ENCODE data around the gene KCNIP3.

The KCNIP3 gene

DNA sequence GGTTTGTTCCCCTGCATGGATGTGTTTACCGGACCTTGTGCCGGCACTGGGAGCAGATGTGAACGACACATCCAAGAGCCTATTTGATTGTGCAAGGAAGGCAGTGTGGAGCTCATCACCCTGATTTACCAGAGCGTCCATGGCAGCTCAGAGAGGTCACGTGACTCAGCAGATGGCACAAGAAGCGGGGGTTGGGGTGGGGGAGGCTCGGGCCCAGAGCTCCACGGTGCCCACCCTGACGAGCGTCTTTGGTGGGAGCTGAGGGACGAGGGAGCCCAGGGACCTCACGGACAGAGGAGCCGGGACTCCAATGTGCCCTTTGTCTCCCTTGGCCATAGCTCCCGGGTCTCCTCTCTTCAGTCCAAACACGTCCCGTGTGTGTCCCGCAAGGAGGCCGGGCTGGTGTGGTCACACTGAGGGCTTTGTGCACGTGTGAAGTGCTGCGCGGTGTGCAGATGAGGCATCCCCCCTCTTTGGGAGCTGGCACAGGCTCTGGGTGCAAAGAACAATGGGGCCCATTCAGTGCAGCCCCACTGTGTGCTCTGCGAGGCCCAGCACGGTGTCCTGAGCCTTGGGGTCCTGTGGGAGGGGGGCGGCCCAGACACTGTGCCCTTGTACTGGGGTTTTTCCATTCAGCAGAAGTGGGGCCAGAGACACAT lies 15.5 kb downstream of the KCNIP3 start:
- ATAC-seq = no peak
- TF ChIP-seq OSR1 (CRISPR knock-in tag; IDR thresholded peaks at IDR 0.05) = no peak
- TF ChIP-seq, protein P1, sequence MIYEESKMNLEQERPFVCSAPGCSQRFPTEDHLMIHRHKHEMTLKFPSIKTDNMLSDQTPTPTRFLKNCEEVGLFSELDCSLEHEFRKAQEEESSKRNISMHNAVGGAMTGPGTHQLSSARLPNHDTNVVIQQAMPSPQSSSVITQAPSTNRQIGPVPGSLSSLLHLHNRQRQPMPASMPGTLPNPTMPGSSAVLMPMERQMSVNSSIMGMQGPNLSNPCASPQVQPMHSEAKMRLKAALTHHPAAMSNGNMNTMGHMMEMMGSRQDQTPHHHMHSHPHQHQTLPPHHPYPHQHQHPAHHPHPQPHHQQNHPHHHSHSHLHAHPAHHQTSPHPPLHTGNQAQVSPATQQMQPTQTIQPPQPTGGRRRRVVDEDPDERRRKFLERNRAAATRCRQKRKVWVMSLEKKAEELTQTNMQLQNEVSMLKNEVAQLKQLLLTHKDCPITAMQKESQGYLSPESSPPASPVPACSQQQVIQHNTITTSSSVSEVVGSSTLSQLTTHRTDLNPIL (CRISPR knock-in tag; IDR thresholded peaks at IDR 0.05; ENCODE audit: low read depth) = no peak
- TF ChIP-seq, protein P2, sequence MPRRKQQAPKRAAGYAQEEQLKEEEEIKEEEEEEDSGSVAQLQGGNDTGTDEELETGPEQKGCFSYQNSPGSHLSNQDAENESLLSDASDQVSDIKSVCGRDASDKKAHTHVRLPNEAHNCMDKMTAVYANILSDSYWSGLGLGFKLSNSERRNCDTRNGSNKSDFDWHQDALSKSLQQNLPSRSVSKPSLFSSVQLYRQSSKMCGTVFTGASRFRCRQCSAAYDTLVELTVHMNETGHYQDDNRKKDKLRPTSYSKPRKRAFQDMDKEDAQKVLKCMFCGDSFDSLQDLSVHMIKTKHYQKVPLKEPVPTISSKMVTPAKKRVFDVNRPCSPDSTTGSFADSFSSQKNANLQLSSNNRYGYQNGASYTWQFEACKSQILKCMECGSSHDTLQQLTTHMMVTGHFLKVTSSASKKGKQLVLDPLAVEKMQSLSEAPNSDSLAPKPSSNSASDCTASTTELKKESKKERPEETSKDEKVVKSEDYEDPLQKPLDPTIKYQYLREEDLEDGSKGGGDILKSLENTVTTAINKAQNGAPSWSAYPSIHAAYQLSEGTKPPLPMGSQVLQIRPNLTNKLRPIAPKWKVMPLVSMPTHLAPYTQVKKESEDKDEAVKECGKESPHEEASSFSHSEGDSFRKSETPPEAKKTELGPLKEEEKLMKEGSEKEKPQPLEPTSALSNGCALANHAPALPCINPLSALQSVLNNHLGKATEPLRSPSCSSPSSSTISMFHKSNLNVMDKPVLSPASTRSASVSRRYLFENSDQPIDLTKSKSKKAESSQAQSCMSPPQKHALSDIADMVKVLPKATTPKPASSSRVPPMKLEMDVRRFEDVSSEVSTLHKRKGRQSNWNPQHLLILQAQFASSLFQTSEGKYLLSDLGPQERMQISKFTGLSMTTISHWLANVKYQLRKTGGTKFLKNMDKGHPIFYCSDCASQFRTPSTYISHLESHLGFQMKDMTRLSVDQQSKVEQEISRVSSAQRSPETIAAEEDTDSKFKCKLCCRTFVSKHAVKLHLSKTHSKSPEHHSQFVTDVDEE (CRISPR knock-in tag; IDR thresholded peaks at IDR 0.05) = no peak
- TF ChIP-seq ZNF70 (CRISPR knock-in tag; IDR thresholded peaks at IDR 0.05) = no peak
- TF ChIP-seq BACH2 (CRISPR knock-in tag; IDR thresholded peaks at IDR 0.05; ENCODE audit: borderline replicate concordance) = no peak
- TF ChIP-seq, protein P3, sequence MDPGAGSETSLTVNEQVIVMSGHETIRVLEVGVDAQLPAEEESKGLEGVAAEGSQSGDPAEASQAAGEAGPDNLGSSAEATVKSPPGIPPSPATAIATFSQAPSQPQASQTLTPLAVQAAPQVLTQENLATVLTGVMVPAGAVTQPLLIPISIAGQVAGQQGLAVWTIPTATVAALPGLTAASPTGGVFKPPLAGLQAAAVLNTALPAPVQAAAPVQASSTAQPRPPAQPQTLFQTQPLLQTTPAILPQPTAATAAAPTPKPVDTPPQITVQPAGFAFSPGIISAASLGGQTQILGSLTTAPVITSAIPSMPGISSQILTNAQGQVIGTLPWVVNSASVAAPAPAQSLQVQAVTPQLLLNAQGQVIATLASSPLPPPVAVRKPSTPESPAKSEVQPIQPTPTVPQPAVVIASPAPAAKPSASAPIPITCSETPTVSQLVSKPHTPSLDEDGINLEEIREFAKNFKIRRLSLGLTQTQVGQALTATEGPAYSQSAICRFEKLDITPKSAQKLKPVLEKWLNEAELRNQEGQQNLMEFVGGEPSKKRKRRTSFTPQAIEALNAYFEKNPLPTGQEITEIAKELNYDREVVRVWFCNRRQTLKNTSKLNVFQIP (CRISPR knock-in tag; IDR thresholded peaks at IDR 0.05; ENCODE audit: borderline replicate concordance, low read depth) = no peak
- TF ChIP-seq ESRRG (CRISPR knock-in tag; IDR thresholded peaks at IDR 0.05) = no peak
- no peak for TF ChIP-seq PPARA (CRISPR knock-in tag; IDR thresholded peaks at IDR 0.05; ENCODE audit: borderline replicate concordance)
- TF ChIP-seq RARB (CRISPR knock-in tag; IDR thresholded peaks at IDR 0.05) = no peak
- TF ChIP-seq TCF4 (CRISPR knock-in tag; IDR thresholded peaks at IDR 0.05; ENCODE audit: borderline replicate concordance) = no peak
- TF ChIP-seq, protein P4, sequence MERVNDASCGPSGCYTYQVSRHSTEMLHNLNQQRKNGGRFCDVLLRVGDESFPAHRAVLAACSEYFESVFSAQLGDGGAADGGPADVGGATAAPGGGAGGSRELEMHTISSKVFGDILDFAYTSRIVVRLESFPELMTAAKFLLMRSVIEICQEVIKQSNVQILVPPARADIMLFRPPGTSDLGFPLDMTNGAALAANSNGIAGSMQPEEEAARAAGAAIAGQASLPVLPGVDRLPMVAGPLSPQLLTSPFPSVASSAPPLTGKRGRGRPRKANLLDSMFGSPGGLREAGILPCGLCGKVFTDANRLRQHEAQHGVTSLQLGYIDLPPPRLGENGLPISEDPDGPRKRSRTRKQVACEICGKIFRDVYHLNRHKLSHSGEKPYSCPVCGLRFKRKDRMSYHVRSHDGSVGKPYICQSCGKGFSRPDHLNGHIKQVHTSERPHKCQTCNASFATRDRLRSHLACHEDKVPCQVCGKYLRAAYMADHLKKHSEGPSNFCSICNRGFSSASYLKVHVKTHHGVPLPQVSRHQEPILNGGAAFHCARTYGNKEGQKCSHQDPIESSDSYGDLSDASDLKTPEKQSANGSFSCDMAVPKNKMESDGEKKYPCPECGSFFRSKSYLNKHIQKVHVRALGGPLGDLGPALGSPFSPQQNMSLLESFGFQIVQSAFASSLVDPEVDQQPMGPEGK (CRISPR knock-in tag; IDR thresholded peaks at IDR 0.05; ENCODE audit: borderline replicate concordance) = no peak
- TF ChIP-seq, protein P5, sequence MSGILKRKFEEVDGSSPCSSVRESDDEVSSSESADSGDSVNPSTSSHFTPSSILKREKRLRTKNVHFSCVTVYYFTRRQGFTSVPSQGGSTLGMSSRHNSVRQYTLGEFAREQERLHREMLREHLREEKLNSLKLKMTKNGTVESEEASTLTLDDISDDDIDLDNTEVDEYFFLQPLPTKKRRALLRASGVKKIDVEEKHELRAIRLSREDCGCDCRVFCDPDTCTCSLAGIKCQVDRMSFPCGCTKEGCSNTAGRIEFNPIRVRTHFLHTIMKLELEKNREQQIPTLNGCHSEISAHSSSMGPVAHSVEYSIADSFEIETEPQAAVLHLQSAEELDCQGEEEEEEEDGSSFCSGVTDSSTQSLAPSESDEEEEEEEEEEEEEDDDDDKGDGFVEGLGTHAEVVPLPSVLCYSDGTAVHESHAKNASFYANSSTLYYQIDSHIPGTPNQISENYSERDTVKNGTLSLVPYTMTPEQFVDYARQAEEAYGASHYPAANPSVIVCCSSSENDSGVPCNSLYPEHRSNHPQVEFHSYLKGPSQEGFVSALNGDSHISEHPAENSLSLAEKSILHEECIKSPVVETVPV (CRISPR knock-in tag; IDR thresholded peaks at IDR 0.05) = no peak
- TF ChIP-seq ZNF8 (CRISPR knock-in tag; IDR thresholded peaks at IDR 0.05) = no peak

DNA sequence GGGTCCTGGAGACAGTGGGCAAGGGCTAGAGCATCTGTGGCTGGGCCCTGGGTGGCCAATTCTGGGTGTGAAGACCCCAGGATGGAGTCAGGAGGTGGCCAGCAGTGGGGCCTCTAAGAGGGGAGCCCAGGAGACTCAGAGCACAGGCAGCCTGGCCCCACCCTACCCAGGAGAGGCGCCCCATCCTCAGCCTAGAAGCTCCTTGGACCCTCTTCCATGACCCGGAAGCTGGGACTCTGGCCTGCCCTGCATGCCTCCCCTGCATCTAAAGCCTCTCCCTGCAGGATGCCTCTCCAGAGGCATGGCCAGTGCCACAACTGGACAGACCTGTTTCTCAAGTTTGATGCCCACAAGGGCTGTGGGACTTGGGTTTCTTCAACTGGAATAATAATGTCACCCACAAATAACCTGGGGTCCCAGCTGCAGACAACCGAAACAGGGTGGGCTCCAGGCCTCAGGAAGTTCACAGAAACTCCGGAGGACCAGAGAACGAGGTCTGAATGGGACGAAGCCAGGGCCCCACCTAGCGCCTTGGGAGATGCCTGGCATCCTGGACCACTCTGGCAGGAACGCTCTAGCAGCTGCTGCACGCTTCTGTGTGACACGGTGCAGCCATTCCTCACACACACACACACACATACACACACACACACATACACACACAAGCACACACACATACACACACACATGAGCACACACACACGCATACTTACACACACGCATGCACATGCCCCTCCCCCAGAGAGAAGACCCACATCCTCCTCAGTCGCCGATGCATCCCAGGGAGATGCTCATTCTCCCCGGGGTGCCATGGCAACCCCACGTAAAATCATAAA lies 16.4 kb downstream of the KCNIP3 start:
- ATAC-seq = no peak
- TF ChIP-seq ZFP3 (CRISPR knock-in tag; IDR thresholded peaks at IDR 0.05) = no peak
- TF ChIP-seq, protein P3 (CRISPR knock-in tag; IDR thresholded peaks at IDR 0.05; ENCODE audit: borderline replicate concordance, low read depth) = no peak
- TF ChIP-seq, protein P1 (CRISPR knock-in tag; IDR thresholded peaks at IDR 0.05; ENCODE audit: low read depth) = no peak
- no peak for TF ChIP-seq RARB (CRISPR knock-in tag; IDR thresholded peaks at IDR 0.05)
- no peak for TF ChIP-seq TOX (CRISPR knock-in tag; IDR thresholded peaks at IDR 0.05; ENCODE audit: borderline replicate concordance)
